GM19023 (cell line): ENCODE data around the gene BCL11B.

Source experiments
- ATAC-seq: cut with Tn5 transposase; IDR thresholded peaks from one replicate; pipeline ENCODE4 v1.9.1; 2021; ENCODE audit warnings: mild to moderate bottlenecking, moderate library complexity; ENCODE audit not compliant: unreplicated experiment

Gene BCL11B

GRCh38 chr14:99141236-99141635, 130.8 kb downstream of the BCL11B start:
- ATAC-seq = no peak

DNA sequence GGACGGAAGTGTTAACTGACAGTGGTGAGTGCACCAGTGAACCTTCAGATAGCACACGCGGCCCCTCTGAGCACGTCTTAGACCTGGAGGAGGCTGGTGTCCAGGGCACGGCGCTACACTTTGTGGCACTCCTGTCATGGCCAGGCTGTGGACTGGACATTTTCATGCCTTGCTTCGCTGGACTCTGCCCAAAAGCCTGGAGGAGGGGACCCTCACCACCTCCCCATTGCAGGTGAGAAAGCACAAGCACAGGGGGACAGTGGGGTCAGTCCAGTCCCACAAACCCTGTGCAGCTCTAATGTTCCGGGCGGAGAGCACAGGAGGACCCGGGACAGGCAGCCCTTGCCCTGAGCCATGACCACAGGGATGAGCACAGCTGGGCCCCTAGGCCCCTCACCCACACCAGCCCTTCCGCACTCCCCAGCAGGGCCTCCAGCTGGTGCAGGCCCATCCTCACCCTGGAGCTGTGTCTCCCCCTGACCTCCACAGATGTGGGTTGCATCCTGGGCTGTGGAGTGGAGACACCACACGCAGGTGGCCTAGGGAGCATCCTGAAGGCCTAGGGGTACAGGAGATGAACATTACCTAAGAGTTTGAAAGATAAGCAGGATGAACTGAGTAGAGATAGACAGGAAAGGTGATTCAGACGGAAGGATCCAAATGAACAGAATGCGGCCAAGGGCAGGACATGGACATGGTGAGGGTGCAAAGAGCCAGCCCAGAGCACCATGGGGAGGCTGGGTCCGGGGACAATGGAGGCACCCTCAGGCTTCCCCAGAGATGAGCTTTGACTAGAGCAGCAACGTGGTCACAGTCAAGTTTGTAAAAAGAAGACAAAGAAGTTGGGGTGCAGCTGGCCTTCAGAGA, 132.8 kb downstream of the BCL11B start:
- no peak for ATAC-seq

DNA sequence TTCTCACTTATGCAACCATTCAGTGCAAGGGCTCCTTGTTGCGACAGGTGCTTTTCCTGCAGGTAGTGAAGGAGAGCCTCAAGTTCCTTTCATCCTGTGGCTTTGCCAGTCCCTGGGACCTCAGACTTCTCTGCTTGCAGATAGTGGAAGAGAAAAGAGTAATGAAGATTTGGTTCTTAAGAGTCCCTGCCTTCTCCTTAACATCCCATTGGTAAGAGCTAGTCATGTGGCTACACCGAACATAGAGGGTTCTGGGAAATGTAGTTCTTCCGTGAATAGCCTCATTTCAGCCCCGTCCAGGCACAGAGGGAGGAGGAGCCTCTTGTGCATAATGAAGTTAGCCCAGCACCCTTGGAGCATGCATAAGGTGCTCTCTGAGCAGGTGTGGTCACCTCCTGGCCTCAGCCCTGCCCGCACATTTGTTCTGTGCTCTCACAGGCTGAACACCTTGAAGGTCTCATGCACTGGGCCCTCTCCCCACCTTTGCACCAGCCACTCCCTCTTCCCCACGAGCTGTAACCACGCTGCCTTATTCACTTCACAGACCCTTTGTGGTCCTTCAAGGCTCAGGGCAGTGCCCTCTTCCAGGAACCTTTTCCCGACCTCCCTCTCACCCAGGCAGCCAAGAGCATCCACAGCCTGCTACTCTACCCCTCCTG, 134.0 kb downstream of the BCL11B start:
- ATAC-seq = no peak

GRCh38 chr14:99137001-99137700, 134.8 kb downstream of the BCL11B start:
- ATAC-seq = no peak

DNA sequence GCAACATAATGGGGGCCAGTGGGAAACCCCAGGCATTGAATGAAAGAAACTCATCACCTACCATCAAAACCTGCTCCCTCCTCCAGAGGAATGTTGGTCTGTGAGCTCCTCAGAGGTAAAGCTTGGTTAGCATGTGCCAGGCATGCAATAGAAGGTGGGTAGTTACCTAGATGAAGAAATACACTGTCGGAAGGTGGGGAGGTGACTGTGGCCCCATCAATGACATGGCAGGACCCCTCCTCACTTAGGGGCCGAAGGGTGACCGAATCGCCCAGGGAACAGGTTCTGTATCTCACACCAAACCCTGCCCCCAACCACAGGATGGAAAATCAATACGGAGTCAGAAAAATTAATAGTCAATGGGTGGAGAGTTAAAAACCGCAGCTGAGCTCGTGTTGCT, 135.6 kb downstream of the BCL11B start:
- ATAC-seq = no peak

DNA sequence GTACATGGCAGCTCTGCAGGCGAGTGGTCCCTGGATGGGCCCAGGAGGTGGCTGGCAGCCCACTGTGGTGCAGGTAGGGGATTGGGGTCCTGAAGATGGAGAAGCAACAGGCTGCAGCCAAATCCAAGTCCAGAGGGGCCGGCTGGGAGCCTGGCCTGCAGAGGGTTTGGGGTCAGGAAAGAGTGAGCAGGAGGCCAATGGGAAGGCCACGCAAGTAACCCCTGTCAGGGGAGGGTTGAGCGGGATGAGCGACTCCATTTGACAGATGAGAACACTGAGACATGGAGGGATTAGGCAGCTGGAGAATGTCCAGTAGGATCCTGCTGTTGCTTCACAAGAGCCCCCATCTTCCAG, 136.0 kb downstream of the BCL11B start:
- no peak for ATAC-seq

DNA sequence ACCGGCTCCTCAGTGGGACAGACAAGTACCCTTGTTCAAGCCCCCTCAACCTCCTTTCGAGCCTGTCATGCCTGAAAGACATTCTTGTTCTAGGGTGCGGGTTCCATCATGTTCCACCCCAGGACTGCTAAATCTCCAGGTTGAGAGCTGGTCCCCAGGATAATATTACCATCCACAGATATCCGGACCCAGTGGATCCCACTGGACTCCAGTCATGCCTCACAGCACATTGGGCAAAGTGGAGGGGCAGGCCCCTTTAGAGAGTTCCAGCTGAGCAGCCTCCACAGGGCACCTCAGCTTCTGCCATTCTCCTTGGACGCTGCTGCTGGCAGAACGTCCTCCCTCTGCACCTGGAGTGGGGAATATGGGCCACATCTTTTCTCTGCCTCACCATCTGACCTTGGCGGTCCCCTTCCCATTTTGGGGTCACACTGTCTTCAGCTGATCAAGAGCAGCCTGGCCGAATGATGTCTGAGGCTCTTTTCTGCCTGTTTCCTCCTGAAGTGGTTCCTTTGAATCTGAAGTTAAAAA, 137.4 kb downstream of the BCL11B start:
- ATAC-seq = no peak

GRCh38 chr14:99133636-99134515, 138.1 kb downstream of the BCL11B start:
- no peak for ATAC-seq

GRCh38 chr14:99132821-99133635, 139.0 kb downstream of the BCL11B start:
- no peak for ATAC-seq

- no peak for ATAC-seq
Observed at GRCh38 chr14:99131632-99132271, 140.2 kb downstream of the BCL11B start.

GRCh38 chr14:99129998-99130397, 142.0 kb downstream of the BCL11B start:
- ATAC-seq = no peak

GRCh38 chr14:99129211-99129696, 142.7 kb downstream of the BCL11B start:
- ATAC-seq = no peak

DNA sequence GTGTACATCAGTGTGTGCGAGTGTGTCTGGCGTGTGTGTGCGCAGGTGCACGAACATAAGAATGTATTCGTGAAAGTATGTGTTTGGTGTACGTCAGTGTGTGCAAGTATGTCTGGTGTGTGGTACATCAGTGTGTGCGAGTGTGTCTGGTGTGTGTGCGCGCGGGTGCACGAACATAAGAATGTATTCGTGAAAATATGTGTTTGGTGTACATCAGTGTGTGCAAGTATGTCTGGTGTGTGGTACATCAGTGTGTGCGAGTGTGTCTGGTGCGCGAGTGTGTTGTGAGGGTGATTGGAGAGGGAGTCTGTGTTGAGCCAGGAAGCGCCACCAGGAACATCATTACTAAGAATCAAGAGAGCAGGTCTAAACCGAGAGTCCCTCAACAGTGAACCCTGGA, 143.8 kb downstream of the BCL11B start:
- ATAC-seq = no peak

- no peak for ATAC-seq
Observed at GRCh38 chr14:99127651-99128167, 144.3 kb downstream of the BCL11B start.

DNA sequence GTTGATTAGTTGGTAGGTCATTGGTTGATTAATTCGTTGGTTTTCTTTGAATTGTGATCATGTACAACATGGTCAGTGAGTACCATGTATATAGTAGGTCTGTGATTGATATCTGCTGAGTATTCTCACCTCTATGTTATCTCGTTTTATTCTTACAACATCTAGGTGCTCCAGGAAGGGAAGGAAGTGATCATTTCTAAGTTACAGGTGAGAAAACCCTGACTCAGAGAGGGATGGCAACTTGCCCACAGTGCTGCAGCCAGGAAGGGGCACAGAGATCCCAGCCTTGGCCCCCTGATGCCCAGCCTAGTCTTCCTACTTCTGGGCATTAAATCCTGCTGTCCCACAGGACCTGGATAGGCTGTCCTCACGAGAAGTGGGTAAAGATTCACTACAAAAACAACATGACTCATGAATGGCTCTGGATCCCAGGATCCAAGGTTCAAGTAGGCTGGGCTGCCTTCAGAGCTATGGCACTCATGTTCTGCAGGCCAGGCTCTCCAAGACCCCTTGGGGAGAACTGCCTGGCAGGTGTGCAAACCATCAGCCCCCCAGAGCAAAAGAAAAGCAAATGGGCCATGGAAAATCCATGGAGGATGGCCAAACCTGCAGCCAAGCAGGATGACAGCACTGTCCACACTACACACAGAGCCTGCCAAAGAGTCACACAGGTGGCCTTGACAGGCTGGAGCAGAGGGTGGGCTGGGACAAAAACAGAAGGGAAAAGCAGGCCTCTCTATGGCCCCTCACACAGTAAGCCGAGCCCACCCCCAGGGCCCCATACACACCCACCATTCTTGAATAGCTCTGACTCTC, 146.2 kb downstream of the BCL11B start:
- ATAC-seq = no peak

DNA sequence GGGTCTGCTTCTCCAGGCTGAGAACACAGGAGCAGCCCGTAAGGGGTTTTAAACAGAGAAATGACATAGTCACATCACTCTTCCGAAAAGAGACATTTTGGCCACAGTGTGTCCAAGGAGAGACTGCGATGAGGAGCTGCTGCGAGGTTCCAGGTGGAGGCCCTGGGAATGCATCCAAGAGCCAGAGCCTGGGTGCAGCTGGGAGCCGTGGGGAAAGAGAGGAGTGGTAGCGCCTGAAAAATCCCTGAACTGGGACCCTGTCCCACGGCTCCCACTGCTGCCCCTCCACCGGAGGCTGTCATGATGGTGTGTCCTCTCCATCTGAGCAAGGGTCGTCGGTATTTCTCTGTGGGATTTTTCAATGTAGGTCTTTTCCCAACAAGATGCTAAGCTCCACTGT, 146.9 kb downstream of the BCL11B start:
- no peak for ATAC-seq

GRCh38 chr14:99124482-99125105, 147.4 kb downstream of the BCL11B start:
- ATAC-seq = no peak
